GM12878 (cell line): ENCODE results near the gene ARFRP1.

Experiments used
- POLR2A ChIP-seq: IDR thresholded peaks from 2 replicates; pipeline ENCODE4 v1.6.1; 2011; ENCODE audit warnings: low read depth, mild to moderate bottlenecking, low read length
- USF2 ChIP-seq: IDR thresholded peaks from 2 replicates; pipeline ENCODE4 v1.6.1; 2011; ENCODE audit warnings: low read depth, low read length, improper control_type of control experiment, borderline replicate concordance

- peak; percentile 78 for TF ChIP-seq POLR2A
- no peak for TF ChIP-seq USF2
Measured at GRCh38 chr20:63696628-63697356, 11.0 kb downstream of the ARFRP1 start, which contains the start of gene TNFRSF6B.
